ENCODE results near the gene ACTL7B. TPM values are rescaled to one million over a fixed set of nuclear protein-coding genes. Genes with fewer than 3 reads are reported as not detected.

ACTL7B gene
- polyA plus RNA-seq, 5 donors, result not detected

Other genes with a start within 250 kb of the ACTL7B start
- gene ACTL7A, start 6.3 kb upstream of the ACTL7B start, polyA plus RNA-seq (ENCODE audit: insufficient read depth in 1 of 5, insufficient read length in 5 of 5, low replicate concordance in 1 of 5), result not detected
- gene ELP1, start 78.1 kb upstream of the ACTL7B start, polyA plus RNA-seq (ENCODE audit: insufficient read depth in 1 of 5, insufficient read length in 5 of 5, low replicate concordance in 1 of 5), result 10 to 100 TPM; 40.0 to 49.3 (median 44.6) TPM
- gene ABITRAM, start 78.4 kb upstream of the ACTL7B start, polyA plus RNA-seq (ENCODE audit: insufficient read depth in 1 of 5, insufficient read length in 5 of 5, low replicate concordance in 1 of 5), result 10 to 100 TPM; 28.2 to 37.1 (median 32.7) TPM
- gene CTNNAL1, start 157.5 kb upstream of the ACTL7B start, polyA plus RNA-seq (ENCODE audit: insufficient read depth in 1 of 5, insufficient read length in 5 of 5, low replicate concordance in 1 of 5), result 10 to 100 TPM; 74.8 to 94.0 (median 88.1) TPM

Data from right lung (tissue), 5 donors.